A549 (cell line): Measurements from ENCODE around the gene SPEF1. TPM values are rescaled to one million over a fixed set of nuclear protein-coding genes. Genes with fewer than 3 reads are reported as not detected.

Source experiments
- ATAC-seq, 2 experiments: fragments of 200-7000 bp in 1 of 2; fragments of >200 bp in 1 of 2; cut with Nextera tagmentation in 1 of 2; cut with Tn5 transposase in 1 of 2; 3 replicates each; pipeline versions ENCODE4 v1.8.0 to v1.9.1; 2018 to 2020; ENCODE audit warnings: mild to moderate bottlenecking in 1 of 2, moderate library complexity in 1 of 2
- CTCF ChIA-PET: fragments of 300-600 bp; sonication (Branson Sonifier 250); formaldehyde crosslinking; extraction: SDS; loops from one replicate; lab custom pipeline; 2021; ENCODE audit warnings: antibody characterized with exemption, inconsistent platforms; lab: Yijun Ruan, JAX
- POLR2A ChIA-PET: fragments of 350-600 bp; formaldehyde crosslinking; extraction: SDS; loops from one replicate; lab custom pipeline; 2021; ENCODE audit warnings: antibody characterized with exemption, inconsistent platforms; lab: Yijun Ruan, JAX
- DNase-seq, 2 experiments: peaks; one replicate each; pipeline versions ENCODE4 v3.0.0 to v3.0.0-alpha.2; 2011 to 2016; ENCODE audit warnings: low read depth in 1 of 2, low spot score in 1 of 2
- FAIRE-seq: peaks from 2 replicates; lab custom pipeline; 2011; peaks lifted over from hg19 to GRCh38; lab: Jason Lieb, UNC
- H3K27ac ChIP-seq, 2 experiments: fragments of >200 bp; sonication (Bioruptor Twin); formaldehyde crosslinking; 3 replicates each; pipeline ENCODE4 v1.5.1; 2016 to 2017
- H3K4me1 ChIP-seq: fragments of >200 bp; sonication (Bioruptor Twin); formaldehyde crosslinking; 3 replicates; pipeline ENCODE4 v1.6.1; 2016
- H3K4me2 ChIP-seq: fragments of >200 bp; sonication (Bioruptor Twin); formaldehyde crosslinking; 3 replicates; pipeline ENCODE4 v1.6.1; 2016
- H3K4me3 ChIP-seq: fragments of >200 bp; sonication (Bioruptor Twin); formaldehyde crosslinking; 3 replicates; pipeline ENCODE4 v1.5.1; 2016
- H3K9me3 ChIP-seq: fragments of >200 bp; sonication (Bioruptor Twin); formaldehyde crosslinking; 3 replicates; pipeline ENCODE4 v1.6.1; 2016
- BHLHE40 ChIP-seq: IDR thresholded peaks from 2 replicates; pipeline ENCODE4 v1.6.1; 2012; ENCODE audit warnings: low read depth, low read length, inconsistent platforms
- CHD2 ChIP-seq: fragments of 150-350 bp; IDR thresholded peaks from 2 replicates; pipeline ENCODE4 v1.6.1; 2014; ENCODE audit warnings: low read length; ENCODE audit not compliant: partially characterized antibody
- EHF ChIP-seq: fragments of 250-450 bp; sonication (Bioruptor Pico); IDR thresholded peaks from 2 replicates; pipeline ENCODE4 v1.5.0; 2020; ENCODE audit warnings: mild to moderate bottlenecking
- EHMT2 ChIP-seq: fragments of 200-600 bp; sonication (generic); IDR thresholded peaks from 2 replicates; pipeline ENCODE4 v1.6.1; 2016; ENCODE audit warnings: antibody characterized with exemption, low read depth, mild to moderate bottlenecking, moderate library complexity
- ELK1 ChIP-seq: fragments of 150-350 bp; IDR thresholded peaks from 2 replicates; pipeline ENCODE4 v1.6.1; 2014; ENCODE audit warnings: low read depth, mild to moderate bottlenecking, low read length
- EP300 ChIP-seq, 2 experiments: fragments of >200 bp; sonication (Bioruptor Twin); formaldehyde crosslinking; IDR thresholded peaks; 2 replicates in 1 of 2; 3 replicates in 1 of 2; pipeline ENCODE4 v1.6.1; 2016 to 2017
- HOXA7 ChIP-seq: fragments of 250-450 bp; sonication (Bioruptor Pico); IDR thresholded peaks from 2 replicates; pipeline ENCODE4 v1.5.0; 2020; ENCODE audit warnings: mild to moderate bottlenecking, moderate library complexity
- HOXB5 ChIP-seq: fragments of 250-450 bp; sonication (Bioruptor Pico); IDR thresholded peaks from 2 replicates; pipeline ENCODE4 v1.5.0; 2020; ENCODE audit warnings: mild to moderate bottlenecking, moderate library complexity
- JUNB ChIP-seq: fragments of >200 bp; sonication (Bioruptor Twin); formaldehyde crosslinking; IDR thresholded peaks from 2 replicates; pipeline ENCODE4 v1.6.1; 2016
- KDM5A ChIP-seq: fragments of 200-600 bp; sonication (generic); IDR thresholded peaks from 2 replicates; pipeline ENCODE4 v1.6.1; 2016; ENCODE audit warnings: antibody characterized with exemption, mild to moderate bottlenecking
- MAZ ChIP-seq: fragments of 150-350 bp; IDR thresholded peaks from 2 replicates; pipeline ENCODE4 v1.6.1; 2014; ENCODE audit warnings: antibody characterized with exemption, low read depth, low read length, borderline replicate concordance
- NFE2L2 ChIP-seq: fragments of 150-350 bp; conservative IDR thresholded peaks from 2 replicates; pipeline ENCODE4 v1.6.1; 2014; ENCODE audit warnings: low read length
- NPAS2 ChIP-seq: fragments of 250-450 bp; sonication (Bioruptor Pico); IDR thresholded peaks from 2 replicates; pipeline ENCODE4 v1.8.0; 2022; ENCODE audit warnings: mild to moderate bottlenecking, moderate library complexity, borderline replicate concordance
- PBX3 ChIP-seq: IDR thresholded peaks from 2 replicates; pipeline ENCODE4 v1.6.1; 2012
- POLR2A ChIP-seq: IDR thresholded peaks from 2 replicates; pipeline ENCODE4 v1.6.1; 2012; ENCODE audit warnings: mild to moderate bottlenecking, low read length
- POLR2AphosphoS2 ChIP-seq: conservative IDR thresholded peaks from 2 replicates; pipeline ENCODE4 v1.6.1; 2012; ENCODE audit warnings: low read length, improper control_type of control experiment, inconsistent platforms
- RAD21 ChIP-seq, 2 experiments: fragments of >200 bp in 1 of 2; sonication (Bioruptor Twin) in 1 of 2; formaldehyde crosslinking in 1 of 2; IDR thresholded peaks in 1 of 2; conservative IDR thresholded peaks in 1 of 2; 2 replicates in 1 of 2; 3 replicates in 1 of 2; pipeline ENCODE4 v1.6.1; 2012 to 2018; ENCODE audit warnings: inconsistent platforms in 1 of 2
- SMC3 ChIP-seq: fragments of >200 bp; sonication (Bioruptor Twin); formaldehyde crosslinking; IDR thresholded peaks from 3 replicates; pipeline ENCODE4 v1.6.1; 2018; ENCODE audit warnings: inconsistent platforms
- USF2 ChIP-seq: fragments of 450-650 bp; IDR thresholded peaks from 2 replicates; pipeline ENCODE4 v1.6.1; 2014; ENCODE audit warnings: antibody characterized with exemption
- ZNF302 ChIP-seq: fragments of 250-450 bp; sonication (Bioruptor Pico); IDR thresholded peaks from 2 replicates; pipeline ENCODE4 v1.9.0; 2021; ENCODE audit warnings: inconsistent platforms, mild to moderate bottlenecking, moderate library complexity
- whole genome bisulfite sequencing: methylation state at CpG from one replicate; pipeline ENCODE4 v1.1.6; 2017; ENCODE audit errors: missing lambda C conversion rate; 5-methylcytosine and 5-hydroxymethylcytosine counted together
- polyA plus RNA-seq, 4 experiments: library from polyadenylated mRNA; depleted of rRNA in 3 of 4; stranded (reverse); fragments of >200 nt; fragmentation: RNase III in 1 of 4; extraction: RNeasy Plus Mini Kit Qiagen cat#74134 plus additional on column Dnase treatment in 1 of 4; gene quantifications; 2 replicates in 3 of 4; 3 replicates in 1 of 4; pipeline ENCODE4 v1.2.3, GENCODE V29; 2011 to 2017
- TF ChIP-seq, protein P1 (sequence below): fragments of >200 bp; sonication (Bioruptor Twin); formaldehyde crosslinking; IDR thresholded peaks from 3 replicates; pipeline ENCODE4 v1.6.1; 2016
- TF ChIP-seq, protein P2 (sequence below): fragments of >200 bp; sonication (Bioruptor Twin); formaldehyde crosslinking; IDR thresholded peaks from 3 replicates; pipeline ENCODE4 v1.5.1; 2016

Gene SPEF1
- polyA plus RNA-seq, 2 of the 4 experiments (the other 2 are of a cell fraction) = 0.41 to 1.3 TPM

DNA sequence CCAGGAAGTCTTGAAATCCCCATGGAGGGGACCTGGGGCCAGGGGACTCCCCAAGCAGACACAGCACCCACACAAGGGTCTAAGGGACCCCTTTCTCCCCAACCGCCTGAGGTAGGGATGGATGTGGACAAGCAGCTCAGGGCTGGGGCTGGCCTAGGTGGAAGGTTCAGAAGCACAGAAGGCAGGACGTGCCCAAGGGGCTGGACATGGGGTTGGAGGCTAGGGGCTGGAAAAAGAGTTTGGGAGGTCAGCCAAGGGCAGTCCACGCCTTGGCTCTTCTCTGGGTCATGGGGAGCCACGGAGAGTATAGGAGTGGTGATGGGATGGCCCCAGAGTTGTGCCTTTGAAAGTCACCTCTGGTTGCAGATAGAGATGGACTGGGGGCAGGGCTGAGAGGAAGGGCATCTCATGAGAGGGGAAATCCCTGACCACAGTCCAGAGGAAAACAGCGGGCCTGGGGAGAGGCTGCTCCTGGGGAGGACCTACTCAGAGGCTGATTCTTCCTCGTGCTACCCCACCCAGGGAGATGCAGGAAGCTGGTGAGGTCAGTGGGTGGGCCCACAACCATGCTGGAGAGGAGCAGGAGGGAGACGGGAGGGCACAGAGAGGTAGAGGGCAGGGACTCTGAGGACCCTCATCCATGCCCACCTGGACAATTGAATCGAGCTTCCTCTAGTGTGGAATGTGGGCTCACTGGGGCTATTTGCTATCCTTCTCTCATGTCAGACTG is 51.3 kb downstream of the SPEF1 start:
- no peak overlapping the region for H3K4me2 ChIP-seq
- H3K4me1 ChIP-seq = peaks cover 17% of the 10 kb centered on the region
- ChIA-PET POLR2A (no interaction called here), CTCF (interaction anchor here (0.7 to 72.1 kb wide), 6 partner anchors 19 to 164 kb away, joined by 3 to 2233 read pairs (median 18); partner anchors contain the start of genes ADAM33, ADISSP, AP5S1 and CENPB)
- ATAC-seq (no peak; a peak in 1 of 6 replicates), FAIRE-seq (no peak), DNase-seq (no peak)
- 49% methylated on average over 8 of the region's 8 CpGs for whole genome bisulfite sequencing
- TF ChIP-seq KDM5A (no peak), ZNF302 (CRISPR knock-in tag) (no peak), EHMT2 (no peak), ELK1 (no peak), NPAS2 (CRISPR knock-in tag) (no peak), HOXA7 (no peak)
- no peak overlapping the region for H3K27ac ChIP-seq
- H3K4me3 ChIP-seq = no peak overlapping the region
- no peaks in the 10 kb centered on the region for H3K9me3 ChIP-seq

- WGBS = 67% methylated on average over 6 of the region's 6 CpGs
- DNase-seq (no peak), ATAC-seq (no peak), FAIRE-seq (no peak)
- Histone ChIP-seq H3K27ac (no peak overlapping the region), H3K4me3 (no peak overlapping the region), H3K4me1 (peaks cover 16% of the 10 kb centered on the region), H3K9me3 (no peaks in the 10 kb centered on the region), H3K4me2 (no peak overlapping the region)
- ChIA-PET POLR2A (no interaction called here), CTCF (interaction anchor here (0.9 to 72.1 kb wide), 5 partner anchors 19 to 126 kb away, joined by 3 to 2233 read pairs (median 29); partner anchors contain the start of genes ADAM33, ADISSP, AP5S1 and CENPB)
- TF ChIP-seq, protein P1, sequence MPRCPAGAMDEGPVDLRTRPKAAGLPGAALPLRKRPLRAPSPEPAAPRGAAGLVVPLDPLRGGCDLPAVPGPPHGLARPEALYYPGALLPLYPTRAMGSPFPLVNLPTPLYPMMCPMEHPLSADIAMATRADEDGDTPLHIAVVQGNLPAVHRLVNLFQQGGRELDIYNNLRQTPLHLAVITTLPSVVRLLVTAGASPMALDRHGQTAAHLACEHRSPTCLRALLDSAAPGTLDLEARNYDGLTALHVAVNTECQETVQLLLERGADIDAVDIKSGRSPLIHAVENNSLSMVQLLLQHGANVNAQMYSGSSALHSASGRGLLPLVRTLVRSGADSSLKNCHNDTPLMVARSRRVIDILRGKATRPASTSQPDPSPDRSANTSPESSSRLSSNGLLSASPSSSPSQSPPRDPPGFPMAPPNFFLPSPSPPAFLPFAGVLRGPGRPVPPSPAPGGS = no peak
- TF ChIP-seq EP300 (IDR thresholded peaks at IDR 0.05) (no peak), BHLHE40 (no peak), NFE2L2 (no peak), SMC3 (no peak), CHD2 (no peak), POLR2AphosphoS2 (no peak)
- TF ChIP-seq, protein P2, sequence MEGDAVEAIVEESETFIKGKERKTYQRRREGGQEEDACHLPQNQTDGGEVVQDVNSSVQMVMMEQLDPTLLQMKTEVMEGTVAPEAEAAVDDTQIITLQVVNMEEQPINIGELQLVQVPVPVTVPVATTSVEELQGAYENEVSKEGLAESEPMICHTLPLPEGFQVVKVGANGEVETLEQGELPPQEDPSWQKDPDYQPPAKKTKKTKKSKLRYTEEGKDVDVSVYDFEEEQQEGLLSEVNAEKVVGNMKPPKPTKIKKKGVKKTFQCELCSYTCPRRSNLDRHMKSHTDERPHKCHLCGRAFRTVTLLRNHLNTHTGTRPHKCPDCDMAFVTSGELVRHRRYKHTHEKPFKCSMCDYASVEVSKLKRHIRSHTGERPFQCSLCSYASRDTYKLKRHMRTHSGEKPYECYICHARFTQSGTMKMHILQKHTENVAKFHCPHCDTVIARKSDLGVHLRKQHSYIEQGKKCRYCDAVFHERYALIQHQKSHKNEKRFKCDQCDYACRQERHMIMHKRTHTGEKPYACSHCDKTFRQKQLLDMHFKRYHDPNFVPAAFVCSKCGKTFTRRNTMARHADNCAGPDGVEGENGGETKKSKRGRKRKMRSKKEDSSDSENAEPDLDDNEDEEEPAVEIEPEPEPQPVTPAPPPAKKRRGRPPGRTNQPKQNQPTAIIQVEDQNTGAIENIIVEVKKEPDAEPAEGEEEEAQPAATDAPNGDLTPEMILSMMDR = no peak
- TF ChIP-seq, all 56 proteins: peak for 0
Measured at GRCh38 chr20:3729378-3729777, 51.9 kb downstream of the SPEF1 start.

DNA sequence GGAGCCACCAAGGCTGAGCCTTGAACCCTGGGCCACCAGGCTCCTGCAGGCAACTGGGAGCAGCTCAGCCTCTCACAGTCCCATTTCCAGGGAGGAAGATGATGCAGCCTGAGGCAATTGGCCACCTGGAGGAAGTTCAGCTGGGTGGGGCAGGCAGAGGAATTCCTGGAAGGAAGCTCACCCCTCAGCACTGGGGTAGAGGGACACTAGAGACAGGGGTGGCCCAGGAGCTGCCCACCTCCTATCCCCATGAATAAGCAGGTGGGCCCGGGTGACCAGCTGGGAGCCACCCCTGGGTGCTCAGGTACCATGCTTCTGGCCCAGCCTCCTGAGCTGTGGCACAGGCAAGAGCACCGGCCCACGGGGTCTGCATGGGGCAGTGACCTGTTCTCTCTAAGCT is 52.4 kb downstream of the SPEF1 start:
- FAIRE-seq = no peak
- no peaks in the 10 kb centered on the region for H3K9me3 ChIP-seq
- 85% methylated on average over 3 of the region's 3 CpGs for WGBS
- ATAC-seq = no peak; a peak in 1 of 6 replicates
- ChIA-PET CTCF (interaction anchor here (0.9 to 72.1 kb wide), 6 partner anchors 13 to 126 kb away, joined by 3 to 2233 read pairs (median 18); partner anchors contain the start of genes ADAM33, ADISSP, AP5S1 and CENPB), POLR2A (no interaction called here)
- H3K27ac ChIP-seq = no peak overlapping the region
- H3K4me2 ChIP-seq = no peak overlapping the region
- H3K4me3 ChIP-seq = no peak overlapping the region
- peaks cover 11% of the 10 kb centered on the region for H3K4me1 ChIP-seq
- no peak for DNase-seq
- TF ChIP-seq PBX3 = no peak
- TF ChIP-seq, protein P2 = no peak
- TF ChIP-seq EHF (CRISPR knock-in tag) = no peak
- TF ChIP-seq JUNB = no peak
- no peak for TF ChIP-seq HOXB5 (CRISPR knock-in tag)
- TF ChIP-seq RAD21 (conservative IDR thresholded peaks at IDR 0.05 in 1 of 2, IDR thresholded peaks at IDR 0.05 in 1 of 2) = no peak
- TF ChIP-seq MAZ = no peak
- no peak for TF ChIP-seq KDM5A
- no peak for TF ChIP-seq POLR2A
- no peak for TF ChIP-seq USF2
